ENCODE data around the gene EXOSC1.

DNA sequence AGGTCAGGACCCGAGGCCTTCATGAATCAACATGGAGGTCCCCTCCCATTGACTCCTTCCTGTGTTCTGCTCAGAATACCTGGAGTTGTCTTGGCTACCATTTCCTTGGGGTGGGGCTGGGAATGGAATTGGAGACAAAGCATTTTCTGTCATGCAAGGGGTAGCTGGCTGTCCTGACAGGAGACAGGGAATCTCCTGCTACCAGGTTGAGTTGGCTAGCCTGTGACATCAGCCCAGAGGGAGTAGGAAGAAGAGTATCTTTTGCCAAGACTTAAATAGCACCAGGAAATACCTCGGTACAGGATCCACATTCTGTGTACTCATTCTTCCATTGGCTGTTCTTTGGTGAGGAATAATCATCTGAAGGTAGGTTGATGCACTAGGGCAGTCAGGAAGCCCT lies 5.0 kb upstream of the EXOSC1 start:
- TF ChIP-seq CTCF (IDR thresholded peaks at IDR 0.05) (no peak), EZH2 (IDR thresholded peaks at IDR 0.05; ENCODE audit: borderline replicate concordance, insufficient read depth, low read depth, low read length, poor library complexity, severe bottlenecking) (no peak)
